CD14-positive monocyte (primary cell): Measurements from ENCODE around the gene NDUFB10. TPM values are rescaled to one million over a fixed set of nuclear protein-coding genes. Genes with fewer than 3 reads are reported as not detected.

Experiments
- DNase-seq, 3 donors: peaks; one replicate each; pipeline ENCODE4 v3.0.0-alpha.2; 2011 to 2022
- H2AFZ ChIP-seq: 2 replicates; pipeline ENCODE4 v1.6.0; 2012; ENCODE audit warnings: mild to moderate bottlenecking, low read depth, low read length, inconsistent platforms; ENCODE audit not compliant: insufficient read depth, poor library complexity, severe bottlenecking
- H3K27ac ChIP-seq, 2 donors: 1 replicate in 1 of 2; 2 replicates in 1 of 2; pipeline ENCODE4 v1.5.1; 2012 to 2013; ENCODE audit warnings: low read length in 2 of 2, control low read depth in 1 of 2, inconsistent platforms in 1 of 2, low read depth in 1 of 2, mild to moderate bottlenecking in 1 of 2
- H3K27me3 ChIP-seq, 2 donors: one replicate each; pipeline versions ENCODE4 v1.6.0 to v1.6.1; 2011 to 2013; ENCODE audit warnings: low read length in 2 of 2; ENCODE audit not compliant: control insufficient read depth in 2 of 2, insufficient read depth in 2 of 2
- H3K36me3 ChIP-seq, 2 donors: replicated peaks in 1 of 2; 1 replicate in 1 of 2; 2 replicates in 1 of 2; pipeline versions ENCODE4 v1.5.1 to v1.6.1; 2012 to 2013; ENCODE audit warnings: low read length in 2 of 2, control low read depth in 1 of 2, inconsistent platforms in 1 of 2, mild to moderate bottlenecking in 1 of 2; ENCODE audit not compliant: insufficient read depth in 2 of 2, control insufficient read depth in 1 of 2
- H3K4me1 ChIP-seq, 2 donors: 1 replicate in 1 of 2; 2 replicates in 1 of 2; pipeline versions ENCODE4 v1.5.1 to v1.6.1; 2012 to 2013; ENCODE audit warnings: low read length in 2 of 2, control low read depth in 1 of 2, inconsistent platforms in 1 of 2, mild to moderate bottlenecking in 1 of 2, moderate library complexity in 1 of 2; ENCODE audit not compliant: insufficient read depth in 2 of 2, control insufficient read depth in 1 of 2
- H3K4me2 ChIP-seq: replicated peaks from 2 replicates; pipeline ENCODE3; 2012; ENCODE audit warnings: low read length, moderate library complexity, mild to moderate bottlenecking; ENCODE audit not compliant: poor library complexity, severe bottlenecking; ENCODE audit errors: extremely low read depth
- H3K4me3 ChIP-seq, 3 experiments: fragments of 200-600 bp in 1 of 3; sonication (generic) in 1 of 3; replicated peaks in 1 of 3; 1 replicate in 2 of 3; 2 replicates in 1 of 3; pipeline ENCODE4 v1.5.1; 2011 to 2013; ENCODE audit warnings: low read length in 3 of 3, mild to moderate bottlenecking in 3 of 3, control low read depth in 2 of 3, low read depth in 2 of 3, inconsistent platforms in 1 of 3, moderate library complexity in 1 of 3
- H3K79me2 ChIP-seq: 2 replicates; pipeline ENCODE4 v1.6.0; 2012; ENCODE audit warnings: mild to moderate bottlenecking, control low read depth, inconsistent platforms, low read length, moderate library complexity; ENCODE audit not compliant: insufficient read depth
- H3K9ac ChIP-seq: 2 replicates; pipeline ENCODE4 v1.6.0; 2017; ENCODE audit warnings: low read length, mild to moderate bottlenecking; ENCODE audit not compliant: insufficient read depth, poor library complexity, severe bottlenecking
- H3K9me3 ChIP-seq, 2 donors: replicated peaks in 1 of 2; 1 replicate in 1 of 2; 2 replicates in 1 of 2; pipeline versions ENCODE4 v1.5.1 to v1.6.1; 2012 to 2013; ENCODE audit warnings: low read length in 2 of 2, control low read depth in 1 of 2; ENCODE audit not compliant: control insufficient read depth in 1 of 2, insufficient read depth in 1 of 2
- H4K20me1 ChIP-seq: 2 replicates; pipeline ENCODE4 v1.6.0; 2012; ENCODE audit warnings: mild to moderate bottlenecking, low read length, control low read depth, moderate library complexity; ENCODE audit not compliant: insufficient read depth
- H3K27ac Mint-ChIP-seq, 7 donors: one replicate each; pipeline ENCODE4 v1.8.0; 2020; ENCODE audit warnings: mild to moderate bottlenecking in 7 of 7, mixed read lengths in 7 of 7, moderate library complexity in 6 of 7, inconsistent platforms in 2 of 7
- H3K27me3 Mint-ChIP-seq, 3 donors: one replicate each; pipeline ENCODE4 v1.8.0; 2021 to 2022; ENCODE audit warnings: low read depth in 3 of 3, mild to moderate bottlenecking in 3 of 3, mixed read lengths in 3 of 3, moderate library complexity in 3 of 3, inconsistent platforms in 1 of 3
- H3K36me3 Mint-ChIP-seq, 2 donors: one replicate each; pipeline ENCODE4 v1.8.0; 2020; ENCODE audit warnings: mixed read lengths in 2 of 2, inconsistent platforms in 1 of 2, mild to moderate bottlenecking in 1 of 2
- H3K4me1 Mint-ChIP-seq: one replicate; pipeline ENCODE4 v1.8.0; 2020; ENCODE audit warnings: mild to moderate bottlenecking, mixed read lengths
- H3K4me3 Mint-ChIP-seq, 2 donors: one replicate each; pipeline ENCODE4 v1.8.0; 2020; ENCODE audit warnings: mild to moderate bottlenecking in 2 of 2, mixed read lengths in 2 of 2, moderate library complexity in 1 of 2
- H3K9me3 Mint-ChIP-seq, 7 donors: one replicate each; pipeline ENCODE4 v1.8.0; 2020 to 2022; ENCODE audit warnings: mixed read lengths in 7 of 7, mild to moderate bottlenecking in 6 of 7, moderate library complexity in 6 of 7, inconsistent platforms in 2 of 7
- CTCF ChIP-seq: fragments of 200-600 bp; IDR thresholded peaks from one replicate; pipeline ENCODE4 v1.8.0; 2022; ENCODE audit warnings: antibody characterized with exemption, mild to moderate bottlenecking
- WGBS: methylation state at CpG from one replicate; pipeline ENCODE4 v1.1.5; 2013; ENCODE audit warnings: missing lambda C conversion rate; ENCODE audit not compliant: insufficient coverage; 5-methylcytosine and 5-hydroxymethylcytosine counted together
- intact Hi-C, 2 donors: fragments of 100-400 bp; cut with micrococcal nuclease; formaldehyde crosslinking; loops; one replicate each; pipeline versions ENCODE4 v1.15.0 to v1.15.1; 2023
- polyA plus RNA-seq, 3 donors: library from polyadenylated mRNA; depleted of rRNA in 1 of 3; unstranded in 2 of 3; stranded (reverse) in 1 of 3; fragments of 300-500 nt in 2 of 3; fragments of >200 nt in 1 of 3; fragmentation: Illumina TruSeq in 2 of 3; gene quantifications; 1 replicate in 2 of 3; 2 replicates in 1 of 3; pipeline ENCODE4 v1.2.3, GENCODE V29; 2012 to 2021

NDUFB10 gene
- polyA plus RNA-seq, 3 donors: 121 to 215 (median 186) TPM

GRCh38 chr16:2003827-2004641 is 44.7 kb downstream of the NDUFB10 start:
- peak; percentile 86 to 91 (median 87) for DNase-seq
- peak overlapping the region; percentile 48 for H3K4me2 ChIP-seq
- peak overlapping the region in 2 of 7 donors; percentile 12 to 77 for H3K27ac Mint-ChIP-seq
- peak overlapping the region in 1 of 3 experiments; percentile 36 for H3K4me3 ChIP-seq
- H2AFZ ChIP-seq: no peak overlapping the region
- peaks cover 0 to 1% (median 0%) of the 10 kb centered on the region in 3 donors for H3K27me3 Mint-ChIP-seq
- peaks cover 28 to 51% of the 10 kb centered on the region in 2 donors for H3K4me1 ChIP-seq
- H3K4me3 Mint-ChIP-seq: no peak overlapping the region
- peaks cover 67% of the 10 kb centered on the region for H4K20me1 ChIP-seq
- H3K27me3 ChIP-seq: no peaks in the 10 kb centered on the region
- H3K27ac ChIP-seq: no peak overlapping the region
- 42% methylated on average over 36 of the region's 36 CpGs for WGBS
- peaks cover 39 to 44% of the 10 kb centered on the region in 2 donors for H3K36me3 ChIP-seq
- peaks cover 0 to 2% (median 0%) of the 10 kb centered on the region in 7 donors for H3K9me3 Mint-ChIP-seq
- intact Hi-C loops: loop anchor here (10.0 kb wide), 2 partner anchors 241 to 251 kb away; partner anchors contain the start of gene ECI1 (in 1 of the 2)
- H3K9me3 ChIP-seq: no peaks in the 10 kb centered on the region
- no peak overlapping the region for H3K9ac ChIP-seq
- peaks cover 56% of the 10 kb centered on the region for H3K79me2 ChIP-seq
- H3K36me3 Mint-ChIP-seq: peaks cover 22 to 43% of the 10 kb centered on the region in 2 donors
- peak; percentile 99 for TF ChIP-seq CTCF
- H3K4me1 Mint-ChIP-seq: peaks cover 41% of the 10 kb centered on the region

- peaks cover 67% of the 10 kb centered on the region for H4K20me1 ChIP-seq
- Mint-ChIP-seq H3K27ac (peak overlapping the region in 1 of 7 donors; percentile 50), H3K36me3 (peaks cover 21 to 36% of the 10 kb centered on the region in 2 donors), H3K4me3 (no peak overlapping the region), H3K27me3 (peaks cover 0 to 1% (median 0%) of the 10 kb centered on the region in 3 donors), H3K4me1 (peaks cover 43% of the 10 kb centered on the region), H3K9me3 (peaks cover 0 to 2% (median 0%) of the 10 kb centered on the region in 7 donors)
- H3K27ac ChIP-seq: no peak overlapping the region
- WGBS: 69% methylated on average over 34 of the region's 34 CpGs
- peaks cover 31 to 35% of the 10 kb centered on the region in 2 donors for H3K36me3 ChIP-seq
- no peak for TF ChIP-seq CTCF
- no peak overlapping the region for H2AFZ ChIP-seq
- H3K4me1 ChIP-seq: peaks cover 31 to 57% of the 10 kb centered on the region in 2 donors
- no peaks in the 10 kb centered on the region for H3K27me3 ChIP-seq
- peaks cover 60% of the 10 kb centered on the region for H3K79me2 ChIP-seq
- no peaks in the 10 kb centered on the region for H3K9me3 ChIP-seq
- no peak overlapping the region for H3K4me3 ChIP-seq
- intact Hi-C loops: loop anchor here (5.0 to 10.0 kb wide), 4 partner anchors 42 to 250 kb away; partner anchors contain the start of genes ECI1 (in 1 of the 2), NTHL1 (in 1 of the 2) and TSC2 (in 1 of the 2)
- no peak overlapping the region for H3K9ac ChIP-seq
- DNase-seq: no peak
- no peak overlapping the region for H3K4me2 ChIP-seq
Observed at GRCh38 chr16:2004795-2005517, 45.6 kb downstream of the NDUFB10 start.
